Skeletal muscle tissue (tissue), 4 donors: ENCODE data around the gene SLC25A1. TPM values are rescaled to one million over a fixed set of nuclear protein-coding genes. Genes with fewer than 3 reads are reported as not detected.

ENCODE experiments used
- H3K27ac ChIP-seq: one replicate; pipeline ENCODE4 v1.7.0; 2013; ENCODE audit warnings: mild to moderate bottlenecking, low read depth, low read length, inconsistent platforms
- H3K27me3 ChIP-seq, 3 donors: one replicate each; pipeline ENCODE4 v1.7.0; 2013; ENCODE audit warnings: low read length in 3 of 3; ENCODE audit not compliant: control insufficient read depth in 3 of 3, insufficient read depth in 3 of 3
- H3K36me3 ChIP-seq, 3 donors: one replicate each; pipeline ENCODE4 v1.7.0; 2013; ENCODE audit warnings: low read length in 3 of 3; ENCODE audit not compliant: control insufficient read depth in 3 of 3, insufficient read depth in 3 of 3
- H3K4me1 ChIP-seq, 3 donors: one replicate each; pipeline ENCODE4 v1.7.0; 2013; ENCODE audit warnings: low read length in 3 of 3, mild to moderate bottlenecking in 3 of 3; ENCODE audit not compliant: control insufficient read depth in 3 of 3, insufficient read depth in 3 of 3
- H3K4me3 ChIP-seq, 3 donors: one replicate each; pipeline ENCODE4 v1.7.0; 2013; ENCODE audit warnings: low read length in 3 of 3
- H3K9ac ChIP-seq, 3 donors: one replicate each; pipeline ENCODE4 v1.7.0; 2013; ENCODE audit warnings: low read length in 3 of 3, mild to moderate bottlenecking in 3 of 3, moderate library complexity in 2 of 3, low read depth in 1 of 3
- H3K9me3 ChIP-seq, 3 donors: one replicate each; pipeline ENCODE4 v1.7.0; 2013; ENCODE audit warnings: low read length in 3 of 3; ENCODE audit not compliant: control insufficient read depth in 3 of 3
- total RNA-seq: library from RNA; depleted of rRNA; stranded (reverse); fragments of >200 nt; gene quantifications from one replicate; pipeline ENCODE4 v1.2.3, GENCODE V29; 2014
- donor health status: Osteomylitis.

The SLC25A1 gene
- total RNA-seq, 1 donor from 2014 or later = 17.2 TPM

DNA sequence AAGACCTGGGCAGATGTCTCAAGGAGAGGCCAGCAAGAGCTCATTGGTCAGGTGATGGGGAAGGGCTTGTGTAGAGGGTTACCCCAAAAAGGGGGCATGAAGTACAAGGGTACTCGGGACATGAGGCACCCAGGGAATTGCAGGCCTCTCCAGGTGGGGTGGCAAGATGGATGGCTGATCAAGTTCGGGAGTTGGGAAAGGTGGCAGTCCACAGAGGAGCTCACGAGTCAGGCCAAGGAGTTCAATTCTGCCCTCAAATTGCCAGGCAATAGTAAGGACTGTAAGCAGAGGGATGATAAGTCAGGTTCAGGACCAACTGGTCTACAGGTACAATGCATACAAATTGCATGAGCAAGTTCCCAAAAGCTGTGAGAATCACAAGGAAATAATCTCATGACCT, 42.3 kb upstream of the SLC25A1 start:
- Histone ChIP-seq H3K4me1 (peaks cover 19 to 46% (median 31%) of the 10 kb centered on the region in 3 donors), H3K27ac (no peak overlapping the region), H3K9ac (no peak overlapping the region), H3K36me3 (peaks cover 63 to 69% (median 69%) of the 10 kb centered on the region in 3 donors), H3K27me3 (no peaks in the 10 kb centered on the region), H3K4me3 (no peak overlapping the region), H3K9me3 (no peaks in the 10 kb centered on the region)

DNA sequence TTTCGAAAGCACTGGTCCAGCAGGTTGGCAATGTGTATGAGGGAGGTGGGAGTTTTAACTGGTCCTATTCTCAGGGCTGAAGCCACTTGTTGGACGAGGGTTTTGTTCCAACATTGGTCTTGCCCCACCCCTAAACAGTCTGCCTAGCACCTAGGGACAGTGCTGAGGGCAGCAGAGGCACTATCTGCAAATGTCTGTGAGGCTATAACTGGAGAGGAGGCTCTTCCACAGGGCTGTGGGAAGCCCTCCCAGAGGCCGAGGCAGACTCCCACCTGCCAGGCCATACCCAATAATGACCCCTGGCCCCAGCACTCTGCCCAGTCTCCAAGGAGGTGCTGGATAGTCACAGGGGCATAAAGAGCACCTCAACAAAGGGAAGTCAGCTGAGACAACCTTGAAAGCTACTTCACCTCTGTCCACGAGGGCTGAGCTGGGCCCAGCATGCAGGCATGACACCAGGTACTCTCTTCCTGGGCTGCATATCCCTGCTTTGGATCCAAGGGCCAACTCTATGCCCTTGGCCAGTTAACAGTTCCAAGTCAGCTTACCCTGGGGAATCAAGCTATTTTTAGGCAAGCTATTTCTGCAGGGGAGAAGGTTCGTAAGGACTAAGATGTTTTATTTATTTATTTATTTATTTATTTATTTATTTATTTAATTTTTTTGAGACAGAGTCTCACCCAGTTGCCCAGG, 40.2 kb upstream of the SLC25A1 start:
- Histone ChIP-seq H3K9ac (peak overlapping the region; percentile 50 to 81 (median 53)), H3K9me3 (no peaks in the 10 kb centered on the region), H3K36me3 (peaks cover 51 to 64% (median 61%) of the 10 kb centered on the region in 3 donors), H3K27ac (peak overlapping the region; percentile 83), H3K27me3 (no peaks in the 10 kb centered on the region), H3K4me3 (peak overlapping the region in 1 of 3 donors; percentile 35), H3K4me1 (peaks cover 27 to 59% (median 41%) of the 10 kb centered on the region in 3 donors)

DNA sequence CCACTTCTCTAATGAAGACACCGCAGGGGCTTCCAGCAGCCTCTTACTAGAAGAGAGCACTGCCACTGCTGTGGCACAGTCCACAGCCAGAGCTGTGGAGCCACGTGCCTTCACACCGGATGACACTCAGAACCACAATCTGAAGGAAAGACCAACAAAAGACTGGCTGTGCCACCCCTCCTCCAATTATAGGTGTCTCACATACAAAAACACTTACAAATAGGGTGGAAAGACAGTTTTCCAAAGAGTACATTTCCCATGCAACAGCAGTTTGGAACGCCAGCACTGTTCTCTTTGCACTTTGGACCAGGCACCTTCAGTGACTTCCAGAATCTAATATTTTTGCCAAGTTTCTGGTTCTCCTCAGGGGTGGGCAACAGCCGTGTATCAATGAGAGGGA, 38.0 kb upstream of the SLC25A1 start:
- Histone ChIP-seq H3K27me3 (no peaks in the 10 kb centered on the region), H3K4me1 (peaks cover 27 to 59% (median 41%) of the 10 kb centered on the region in 3 donors), H3K9me3 (no peaks in the 10 kb centered on the region), H3K27ac (peak overlapping the region; percentile 8), H3K9ac (peak overlapping the region in 1 of 3 donors; percentile 54), H3K36me3 (peaks cover 32 to 47% (median 47%) of the 10 kb centered on the region in 3 donors), H3K4me3 (no peak overlapping the region)

DNA sequence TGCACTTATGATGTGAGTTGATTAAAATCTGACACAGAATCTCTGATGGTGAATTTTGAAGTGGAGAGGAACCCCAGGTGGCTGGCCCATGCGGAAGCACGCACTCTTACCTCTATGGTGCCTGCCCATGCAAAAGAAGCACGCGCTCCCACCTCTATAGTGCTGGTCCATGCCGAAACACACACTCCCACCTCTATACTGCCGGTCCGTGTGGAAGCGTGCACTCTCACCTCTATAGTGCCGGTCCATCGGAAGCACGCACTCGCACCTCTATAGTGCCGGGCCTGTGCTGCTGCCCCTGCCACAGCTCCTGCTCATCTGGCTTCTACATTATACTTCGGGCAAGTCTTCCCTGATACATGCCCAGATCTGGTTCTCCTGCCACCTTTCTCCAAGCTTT, 36.8 kb upstream of the SLC25A1 start:
- Histone ChIP-seq H3K9me3 (no peaks in the 10 kb centered on the region), H3K4me3 (no peak overlapping the region), H3K27me3 (no peaks in the 10 kb centered on the region), H3K9ac (no peak overlapping the region), H3K27ac (peak overlapping the region; percentile 19), H3K36me3 (peaks cover 21 to 39% (median 38%) of the 10 kb centered on the region in 3 donors), H3K4me1 (peaks cover 27 to 48% (median 40%) of the 10 kb centered on the region in 3 donors)

DNA sequence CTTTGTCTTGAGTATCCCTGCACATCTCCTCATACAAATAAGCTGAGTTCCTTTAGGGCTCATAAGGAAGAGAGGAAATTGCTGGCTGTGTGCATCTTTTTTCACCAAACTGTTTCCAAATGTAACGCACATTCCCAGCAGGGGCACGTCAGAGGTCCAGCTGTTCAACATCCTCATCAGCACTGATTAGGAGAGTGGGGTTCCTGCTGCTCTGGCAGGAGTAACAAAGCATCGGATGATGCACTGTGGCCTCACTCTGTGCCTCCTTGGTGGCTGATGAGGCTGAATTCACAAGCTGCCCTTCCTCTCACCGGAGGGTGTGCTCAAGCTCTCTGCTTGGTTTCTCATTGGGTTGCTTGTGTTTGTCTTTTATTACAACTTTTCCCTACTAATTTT, 35.5 kb upstream of the SLC25A1 start:
- no peak overlapping the region for H3K27ac ChIP-seq
- no peaks in the 10 kb centered on the region for H3K9me3 ChIP-seq
- no peaks in the 10 kb centered on the region for H3K27me3 ChIP-seq
- peaks cover 27 to 36% (median 35%) of the 10 kb centered on the region in 3 donors for H3K4me1 ChIP-seq
- H3K9ac ChIP-seq = no peak overlapping the region
- H3K36me3 ChIP-seq = peaks cover 25 to 44% (median 43%) of the 10 kb centered on the region in 3 donors
- no peak overlapping the region for H3K4me3 ChIP-seq

DNA sequence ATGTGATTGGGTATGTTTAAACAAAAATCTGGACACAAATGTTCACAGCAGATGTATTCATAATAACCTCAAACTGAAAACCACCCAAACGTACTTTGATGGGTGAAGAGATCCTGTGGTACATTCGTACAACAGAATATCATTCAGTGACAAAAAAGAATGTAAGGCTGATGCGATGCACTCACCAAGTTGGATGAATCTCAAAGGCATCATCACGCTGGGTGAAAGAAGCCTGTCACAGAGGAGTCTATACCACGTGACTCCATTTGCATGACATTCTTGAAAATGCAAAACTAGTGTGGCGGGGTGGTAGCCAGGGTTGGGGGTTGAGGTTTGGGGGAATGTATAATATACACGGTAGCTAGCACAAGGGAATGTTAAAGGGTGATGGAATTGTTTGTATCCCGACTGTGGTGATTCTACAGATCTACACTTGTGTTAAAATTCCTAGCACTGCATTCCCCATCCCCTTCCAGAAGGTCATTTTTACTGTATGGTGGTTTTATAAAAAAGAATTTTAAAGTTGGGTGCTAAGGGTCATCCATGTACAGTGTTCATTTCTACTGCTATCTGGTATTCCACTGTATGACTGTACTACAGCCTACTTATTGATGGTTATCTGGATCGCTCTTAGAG, 35.0 kb upstream of the SLC25A1 start:
- H3K9ac ChIP-seq = no peak overlapping the region
- peaks cover 30 to 49% (median 48%) of the 10 kb centered on the region in 3 donors for H3K36me3 ChIP-seq
- no peak overlapping the region for H3K27ac ChIP-seq
- no peaks in the 10 kb centered on the region for H3K9me3 ChIP-seq
- H3K4me1 ChIP-seq = peaks cover 23 to 33% (median 32%) of the 10 kb centered on the region in 3 donors
- H3K4me3 ChIP-seq = no peak overlapping the region
- H3K27me3 ChIP-seq = no peaks in the 10 kb centered on the region

DNA sequence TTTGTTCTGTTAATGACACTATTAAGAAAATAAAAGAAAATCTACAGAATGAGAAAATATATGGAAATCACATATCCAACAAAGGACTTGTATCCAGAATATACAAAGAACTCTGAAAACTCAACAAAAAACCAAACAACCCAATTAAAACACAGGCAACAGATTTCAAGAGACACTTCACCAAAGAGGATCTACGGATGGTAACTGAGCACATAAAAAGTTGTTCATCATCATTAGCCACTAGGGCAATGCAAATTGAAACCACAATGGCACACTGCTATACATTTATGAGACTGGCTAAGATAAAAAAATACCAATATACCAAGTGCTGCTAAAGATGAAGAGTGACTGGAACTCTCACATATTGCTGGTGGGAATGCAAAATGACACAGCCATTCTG, 34.5 kb upstream of the SLC25A1 start:
- peaks cover 18 to 30% (median 27%) of the 10 kb centered on the region in 3 donors for H3K4me1 ChIP-seq
- peaks cover 36 to 54% (median 52%) of the 10 kb centered on the region in 3 donors for H3K36me3 ChIP-seq
- H3K4me3 ChIP-seq = no peak overlapping the region
- no peak overlapping the region for H3K27ac ChIP-seq
- H3K9ac ChIP-seq = no peak overlapping the region
- no peaks in the 10 kb centered on the region for H3K9me3 ChIP-seq
- no peaks in the 10 kb centered on the region for H3K27me3 ChIP-seq

DNA sequence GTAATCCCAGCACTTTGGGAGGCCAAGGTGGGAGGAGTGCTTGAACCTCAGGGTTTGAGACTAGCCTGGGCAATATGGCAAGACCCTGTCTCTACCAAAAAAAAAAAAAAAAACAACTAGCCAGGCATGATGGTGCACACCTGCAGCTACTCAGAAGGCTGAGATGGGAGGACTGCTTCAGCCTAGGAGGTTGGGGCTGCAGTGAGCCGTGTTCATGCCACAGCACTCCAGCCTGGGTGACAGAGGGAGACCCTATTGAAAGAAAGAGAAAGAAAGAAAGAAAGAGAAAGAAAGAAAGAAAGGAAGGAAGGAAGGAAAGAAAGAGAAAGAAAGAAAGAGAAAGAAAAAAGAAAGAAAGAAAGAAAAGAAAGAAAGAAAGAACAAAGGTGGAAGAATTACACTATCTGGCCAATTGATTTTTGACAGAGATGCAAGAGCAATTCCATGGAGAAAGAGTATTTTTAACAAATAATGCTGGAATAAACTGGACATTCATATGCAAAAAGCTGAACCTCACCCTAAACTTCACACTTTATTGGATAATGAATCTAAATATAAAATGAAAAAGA, 33.9 kb upstream of the SLC25A1 start:
- Histone ChIP-seq H3K27me3 (no peaks in the 10 kb centered on the region), H3K4me3 (no peak overlapping the region), H3K4me1 (peaks cover 19 to 27% (median 22%) of the 10 kb centered on the region in 3 donors), H3K36me3 (peaks cover 41 to 61% (median 55%) of the 10 kb centered on the region in 3 donors), H3K9ac (no peak overlapping the region), H3K9me3 (no peaks in the 10 kb centered on the region), H3K27ac (no peak overlapping the region)

DNA sequence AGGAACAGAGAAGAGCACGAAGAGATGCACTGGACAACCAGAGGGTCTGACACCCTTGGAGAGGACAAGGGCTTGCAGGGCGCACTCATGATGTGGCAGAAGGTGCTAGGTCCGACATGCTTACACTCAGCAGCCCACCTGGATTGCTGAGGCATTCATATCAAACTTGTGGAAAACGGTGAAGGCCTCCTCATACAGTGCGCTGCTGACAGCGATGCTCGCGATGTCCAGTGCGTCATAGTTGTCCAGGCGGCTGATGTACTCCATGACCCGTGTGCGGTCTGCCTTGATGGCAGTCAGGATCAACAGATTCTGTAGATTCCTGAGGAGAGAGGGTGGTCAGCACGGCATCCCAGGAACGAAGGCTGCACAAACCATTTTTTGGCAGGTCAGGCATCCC, 31.7 kb upstream of the SLC25A1 start:
- Histone ChIP-seq H3K4me1 (peaks cover 4 to 12% (median 7%) of the 10 kb centered on the region in 3 donors), H3K36me3 (peaks cover 33 to 57% (median 46%) of the 10 kb centered on the region in 3 donors), H3K27me3 (no peaks in the 10 kb centered on the region), H3K9me3 (no peaks in the 10 kb centered on the region), H3K9ac (no peak overlapping the region), H3K4me3 (no peak overlapping the region), H3K27ac (no peak overlapping the region)
